Calu3 (cell line): ENCODE results near the gene SLC25A39. TPM values are rescaled to one million over a fixed set of nuclear protein-coding genes. Genes with fewer than 3 reads are reported as not detected.
"Not testable (repeated sequence)": the region's sequence is repeated elsewhere in the genome, so short reads cannot be mapped to it uniquely, and the experiment has no call there.

Experiments
- Bru-seq: library from RNA; stranded (reverse); fragments of 400-500 nt; gene quantifications from one replicate; lab custom pipeline; 2021; lab: Mats Ljungman, UMichigan
- BruChase-seq, 2 experiments: library from RNA; stranded (reverse); fragments of 400-500 nt; gene quantifications; one replicate each; lab custom pipeline; 2021; lab: Mats Ljungman, UMichigan
- BruUV-seq: library from RNA; stranded (reverse); fragments of 400-500 nt; replicated peaks from 2 replicates; lab custom pipeline; 2021; lab: Mats Ljungman, UMichigan
- CTCF ChIA-PET: fragments of 300-600 bp; sonication (Branson Sonifier 250); formaldehyde crosslinking; loops from one replicate; lab custom pipeline; 2022; ENCODE audit warnings: antibody characterized with exemption; lab: Charles Lee
- DNase-seq: peaks from one replicate; pipeline ENCODE4 v3.0.0; 2022
- H3K27ac Mint-ChIP-seq: one replicate; pipeline ENCODE4 v1.8.0; 2022; ENCODE audit warnings: mixed read lengths; ENCODE audit not compliant: unreplicated experiment
- H3K27me3 Mint-ChIP-seq: one replicate; pipeline ENCODE4 v1.8.0; 2022; ENCODE audit warnings: mixed read lengths; ENCODE audit not compliant: unreplicated experiment
- H3K36me3 Mint-ChIP-seq: one replicate; pipeline ENCODE4 v1.8.0; 2022; ENCODE audit warnings: mild to moderate bottlenecking, moderate library complexity, mixed read lengths; ENCODE audit not compliant: insufficient read depth, unreplicated experiment
- H3K4me1 Mint-ChIP-seq: one replicate; pipeline ENCODE4 v1.8.0; 2022; ENCODE audit warnings: mild to moderate bottlenecking, low read depth, mixed read lengths; ENCODE audit not compliant: unreplicated experiment
- H3K4me3 Mint-ChIP-seq: one replicate; pipeline ENCODE4 v1.8.0; 2022; ENCODE audit warnings: mild to moderate bottlenecking, low read depth, moderate library complexity, mixed read lengths; ENCODE audit not compliant: unreplicated experiment
- H3K9me3 Mint-ChIP-seq: one replicate; pipeline ENCODE4 v1.8.0; 2022; ENCODE audit warnings: low read depth, mixed read lengths; ENCODE audit not compliant: unreplicated experiment
- intact Hi-C: fragments of 100-400 bp; cut with micrococcal nuclease; formaldehyde crosslinking; loops from one replicate; pipeline ENCODE4 v1.10.0; 2022; ENCODE audit not compliant: unreplicated experiment
- long read RNA-seq: library from polyadenylated mRNA; stranded (forward); transcript quantifications from one replicate; pipeline ENCODE4 v2.0.0, GENCODE V29; 2022
- total RNA-seq: library from RNA; stranded (reverse); gene quantifications from 2 replicates; pipeline ENCODE4 v1.2.3, GENCODE V29; 2022
- TF ChIP-seq, protein P1 (sequence below): fragments of 200-600 bp; IDR thresholded peaks from one replicate; pipeline ENCODE4 v1.8.0; 2022; ENCODE audit warnings: antibody characterized with exemption; ENCODE audit not compliant: unreplicated experiment

Gene SLC25A39, protein sequence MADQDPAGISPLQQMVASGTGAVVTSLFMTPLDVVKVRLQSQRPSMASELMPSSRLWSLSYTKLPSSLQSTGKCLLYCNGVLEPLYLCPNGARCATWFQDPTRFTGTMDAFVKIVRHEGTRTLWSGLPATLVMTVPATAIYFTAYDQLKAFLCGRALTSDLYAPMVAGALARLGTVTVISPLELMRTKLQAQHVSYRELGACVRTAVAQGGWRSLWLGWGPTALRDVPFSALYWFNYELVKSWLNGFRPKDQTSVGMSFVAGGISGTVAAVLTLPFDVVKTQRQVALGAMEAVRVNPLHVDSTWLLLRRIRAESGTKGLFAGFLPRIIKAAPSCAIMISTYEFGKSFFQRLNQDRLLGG
- total RNA-seq (271 and 297 TPM in 2 replicates), Bru-seq, nascent RNA (percentile 78 among the genes with signal in this experiment), BruChase-seq, experiment 1, labeled RNA remaining after a 6-hour chase (percentile 95 among the genes with signal in this experiment), BruChase-seq, experiment 2, labeled RNA remaining after a 2-hour chase (percentile 94 among the genes with signal in this experiment)
- long read RNA-seq, transcript SLC25A39-212 (12 exons, 1,542 nt), result minor isoform, 28 of 643 reads
- long read RNA-seq, transcript SLC25A39-201 (12 exons, 1,607 nt), result major isoform, 408 of 643 reads
- long read RNA-seq, transcript SLC25A39-213 (10 exons, 2,217 nt), result minor isoform, 8 of 643 reads
- long read RNA-seq, transcript SLC25A39-202 (12 exons, 1,565 nt), result minor isoform, 53 of 643 reads
- long read RNA-seq, partial matches to known transcripts, result 43 of 643 reads
- long read RNA-seq, other reads (novel, unspliced or antisense), result 96 of 643 reads

DNA sequence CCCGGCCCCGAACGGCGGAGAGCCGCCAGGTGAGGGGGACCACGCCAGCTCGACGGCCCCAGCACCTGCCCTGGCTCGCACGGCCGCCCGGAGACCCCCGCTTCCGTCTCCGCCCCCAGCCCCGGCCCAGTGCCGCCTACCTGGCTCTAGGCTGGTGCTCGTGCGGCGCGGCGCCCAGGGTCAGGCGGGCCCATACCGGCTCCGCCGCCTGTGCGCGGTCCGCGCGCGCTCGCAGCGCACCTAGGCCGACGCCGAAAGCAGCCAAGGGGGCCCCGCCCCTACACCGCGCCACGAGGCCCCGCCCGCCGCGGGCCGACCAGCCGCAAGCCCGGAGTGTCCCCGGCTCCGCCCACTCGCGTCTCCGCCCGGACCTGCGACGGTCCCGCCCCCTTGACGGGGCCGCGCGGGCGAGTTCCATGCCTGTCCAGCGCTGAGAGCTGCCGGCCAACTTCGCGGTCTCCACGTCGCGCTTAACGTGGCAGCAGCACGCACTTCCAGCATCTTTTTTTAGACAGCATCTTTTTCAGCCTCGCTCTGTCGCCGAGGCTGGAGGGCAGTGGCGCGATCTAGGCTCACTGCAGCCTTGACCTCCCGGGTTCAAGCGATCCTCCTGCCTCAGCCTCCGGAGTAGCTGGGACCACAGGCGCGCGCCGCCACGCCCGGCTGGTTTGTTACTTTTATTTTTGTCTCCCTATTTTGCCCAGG lies at the start of gene SLC25A39:
TSS of gene SLC25A39 (minus strand) at position 253 of the 705 bp plus-strand sequence. CDS start 1,261 bp downstream, outside the sequence.
- Mint-ChIP-seq H3K36me3 (peaks cover 51% of the 10 kb centered on the region), H3K27me3 (no peaks in the 10 kb centered on the region), H3K9me3 (no peaks in the 10 kb centered on the region), H3K4me3 (peak within 1 kb of the TSS; percentile 96), H3K27ac (peak within 1 kb of the TSS; percentile 94), H3K4me1 (peaks cover 7% of the 10 kb centered on the region)
- BruUV-seq, result no TSS peak
- peak; percentile 100 for DNase-seq
- CTCF ChIA-PET, result interaction anchor here (0.6 to 1.9 kb wide), 9 partner anchors 9 to 155 kb away, joined by 3 to 9 read pairs (median 3); partner anchors contain the start of gene RUNDC3A
- TF ChIP-seq, protein P1, sequence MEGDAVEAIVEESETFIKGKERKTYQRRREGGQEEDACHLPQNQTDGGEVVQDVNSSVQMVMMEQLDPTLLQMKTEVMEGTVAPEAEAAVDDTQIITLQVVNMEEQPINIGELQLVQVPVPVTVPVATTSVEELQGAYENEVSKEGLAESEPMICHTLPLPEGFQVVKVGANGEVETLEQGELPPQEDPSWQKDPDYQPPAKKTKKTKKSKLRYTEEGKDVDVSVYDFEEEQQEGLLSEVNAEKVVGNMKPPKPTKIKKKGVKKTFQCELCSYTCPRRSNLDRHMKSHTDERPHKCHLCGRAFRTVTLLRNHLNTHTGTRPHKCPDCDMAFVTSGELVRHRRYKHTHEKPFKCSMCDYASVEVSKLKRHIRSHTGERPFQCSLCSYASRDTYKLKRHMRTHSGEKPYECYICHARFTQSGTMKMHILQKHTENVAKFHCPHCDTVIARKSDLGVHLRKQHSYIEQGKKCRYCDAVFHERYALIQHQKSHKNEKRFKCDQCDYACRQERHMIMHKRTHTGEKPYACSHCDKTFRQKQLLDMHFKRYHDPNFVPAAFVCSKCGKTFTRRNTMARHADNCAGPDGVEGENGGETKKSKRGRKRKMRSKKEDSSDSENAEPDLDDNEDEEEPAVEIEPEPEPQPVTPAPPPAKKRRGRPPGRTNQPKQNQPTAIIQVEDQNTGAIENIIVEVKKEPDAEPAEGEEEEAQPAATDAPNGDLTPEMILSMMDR, result no peak
- intact Hi-C loops, result loop anchor here (5.0 kb wide), 1 partner anchor 102 kb away; no protein-coding TSS in a partner anchor

DNA sequence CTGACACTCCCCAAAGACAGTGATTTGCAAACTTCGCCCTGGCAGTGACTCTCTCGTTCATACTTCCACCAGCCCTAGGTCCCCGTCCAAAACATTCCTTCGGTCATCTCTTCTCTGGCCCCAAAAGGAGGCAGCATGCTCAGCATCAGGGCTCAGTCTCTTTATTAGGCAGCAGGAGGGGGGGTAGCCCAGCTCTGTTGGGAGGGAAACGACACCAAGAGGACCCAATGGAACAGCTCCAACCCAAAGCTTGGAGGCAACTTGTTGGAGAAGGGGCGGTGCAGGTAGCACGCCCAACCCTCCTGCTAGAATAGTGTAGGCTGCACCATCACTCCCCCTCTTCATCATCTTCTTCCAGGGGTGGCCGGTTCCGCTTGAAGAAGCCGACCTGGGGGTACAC lies 47.4 kb upstream of the SLC25A39 start:
- BruUV-seq, result no TSS peak
- H3K27me3 Mint-ChIP-seq, result peaks cover 49% of the 10 kb centered on the region

DNA sequence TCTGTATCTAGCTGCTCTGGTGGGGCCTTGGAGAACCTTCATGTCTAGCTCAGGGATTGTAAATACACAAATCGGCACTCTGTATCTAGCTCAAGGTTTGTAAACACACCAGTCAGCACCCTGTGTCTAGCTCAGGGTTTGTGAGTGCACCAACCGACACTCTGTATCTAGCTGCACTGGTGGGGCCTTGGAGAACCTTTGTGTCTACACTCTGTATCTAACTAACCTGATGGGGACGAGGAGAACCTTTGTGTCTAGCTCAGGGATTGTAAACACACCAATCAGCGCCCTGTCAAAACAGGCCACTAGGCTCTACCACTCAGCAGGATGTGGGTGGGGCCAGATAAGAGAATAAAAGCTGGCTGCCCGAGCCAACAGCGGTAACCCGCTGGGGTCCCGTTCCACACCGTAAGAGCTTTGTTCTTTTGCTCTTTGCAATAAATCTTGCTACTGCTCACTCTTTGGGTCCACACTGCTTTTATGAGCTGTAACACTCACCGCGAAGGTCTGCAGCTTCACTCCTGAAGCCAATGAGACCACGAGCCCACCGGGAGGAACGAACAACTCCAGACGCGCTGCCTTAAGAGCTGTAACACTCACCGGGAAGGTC lies 44.9 kb upstream of the SLC25A39 start:
- H3K27me3 Mint-ChIP-seq, result peaks cover 72% of the 10 kb centered on the region
- BruUV-seq, intact Hi-C loops, H3K4me3 Mint-ChIP-seq, H3K4me1 Mint-ChIP-seq, H3K9me3 Mint-ChIP-seq, H3K36me3 Mint-ChIP-seq, H3K27ac Mint-ChIP-seq, CTCF ChIA-PET, DNase-seq: not testable (repeated sequence)

More for the DNA sequence above, 47.4 kb upstream of the SLC25A39 start:
- Mint-ChIP-seq H3K4me3 (no peak overlapping the region), H3K36me3 (no peaks in the 10 kb centered on the region), H3K27ac (no peak overlapping the region), H3K9me3 (no peaks in the 10 kb centered on the region), H3K4me1 (no peaks in the 10 kb centered on the region)
- no peak for DNase-seq
- intact Hi-C loops, result no loop called here
- CTCF ChIA-PET, result interaction anchor here (0.5 kb wide), 1 partner anchor 128 kb away, joined by 6 read pairs; no protein-coding TSS in a partner anchor
- TF ChIP-seq, protein P1, result no peak

DNA sequence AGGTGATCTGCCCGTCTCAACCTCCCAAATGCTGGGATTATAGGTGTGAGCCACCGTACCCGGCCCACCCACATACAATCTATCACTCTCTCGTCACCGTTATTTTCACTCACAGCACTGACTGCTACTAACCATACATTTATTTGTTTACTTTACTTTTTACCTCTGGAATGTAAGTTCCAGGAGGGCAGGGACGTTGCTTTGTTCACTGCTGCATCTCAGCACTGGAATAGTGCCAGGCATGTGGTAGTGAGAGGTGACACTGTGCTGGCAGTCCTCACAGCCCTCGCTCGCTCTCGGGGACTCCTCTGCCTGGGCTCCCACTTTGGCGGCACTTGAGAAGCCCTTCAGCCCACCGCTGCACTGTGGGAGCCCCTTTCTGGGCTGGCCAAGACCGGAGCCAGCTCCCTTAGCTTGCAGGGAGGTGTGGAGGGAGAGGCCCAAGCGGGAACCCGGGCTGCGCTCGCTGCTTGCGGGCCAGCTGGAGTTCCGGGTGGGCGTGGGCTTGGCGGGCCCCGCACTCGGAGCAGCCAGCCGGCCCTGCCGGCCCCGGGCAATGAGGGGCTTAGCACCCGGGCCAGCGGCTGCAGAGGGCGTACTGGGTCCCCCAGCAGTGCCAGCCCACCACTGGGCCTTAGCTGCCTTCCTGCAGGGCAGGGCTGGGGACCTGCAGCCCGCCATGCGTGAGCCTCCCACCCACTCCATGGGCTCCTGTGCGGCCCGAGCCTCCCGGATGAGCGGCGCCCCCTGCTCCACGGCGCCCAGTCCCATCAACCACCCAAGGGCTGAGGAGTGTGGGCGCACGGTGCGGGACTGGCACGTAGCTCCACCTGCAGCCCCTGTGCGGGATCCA lies 44.0 kb upstream of the SLC25A39 start:
- H3K9me3 Mint-ChIP-seq, CTCF ChIA-PET, H3K27ac Mint-ChIP-seq, H3K4me1 Mint-ChIP-seq, H3K4me3 Mint-ChIP-seq, BruUV-seq, H3K36me3 Mint-ChIP-seq, intact Hi-C loops, DNase-seq: not testable (repeated sequence)
- peaks cover 67% of the 10 kb centered on the region for H3K27me3 Mint-ChIP-seq
